H1 (cell line): ENCODE measurements around the gene NELL1. TPM values are rescaled to one million over a fixed set of nuclear protein-coding genes. Genes with fewer than 3 reads are reported as not detected.

Experiments used
- CTCF ChIA-PET: fragments of 300-600 bp; sonication (Branson Sonifier 250); formaldehyde crosslinking; loops from one replicate; lab custom pipeline; 2021; ENCODE audit not compliant: partially characterized antibody; lab: Charles Lee
- POLR2A ChIA-PET: fragments of 300-600 bp; sonication (Branson Sonifier 250); formaldehyde crosslinking; loops from one replicate; lab custom pipeline; 2021; ENCODE audit warnings: inconsistent platforms; ENCODE audit not compliant: partially characterized antibody; lab: Charles Lee
- DNase-seq, 2 experiments: peaks; one replicate each; pipeline versions ENCODE4 v3.0.0 to v3.0.0-alpha.2; 2010 to 2022; ENCODE audit warnings: low spot score in 2 of 2, low read depth in 1 of 2, mixed read lengths in 1 of 2
- FAIRE-seq: peaks from 2 replicates; lab custom pipeline; 2011; peaks lifted over from hg19 to GRCh38; lab: Jason Lieb, UNC
- H2AFZ ChIP-seq: 2 replicates; pipeline ENCODE4 v1.8.1; 2012; ENCODE audit warnings: low read length, inconsistent platforms
- H2AK5ac ChIP-seq: 2 replicates; pipeline ENCODE4 v1.6.1; 2013; ENCODE audit warnings: low read depth, low read length
- H2BK120ac ChIP-seq: replicated peaks from 2 replicates; pipeline ENCODE3; 2013; ENCODE audit warnings: low read depth, low read length, inconsistent platforms
- H2BK12ac ChIP-seq: 2 replicates; pipeline ENCODE4 v1.6.1; 2013; ENCODE audit warnings: low read depth, low read length
- H2BK15ac ChIP-seq: 2 replicates; pipeline ENCODE4 v1.6.1; 2013; ENCODE audit warnings: low read length
- H2BK20ac ChIP-seq: 2 replicates; pipeline ENCODE4 v1.6.1; 2013; ENCODE audit warnings: low read length
- H2BK5ac ChIP-seq: 2 replicates; pipeline ENCODE4 v1.6.1; 2013; ENCODE audit warnings: low read depth, low read length
- H3K14ac ChIP-seq: 2 replicates; pipeline ENCODE4 v1.6.1; 2013; ENCODE audit warnings: inconsistent platforms; ENCODE audit not compliant: insufficient read length
- H3K18ac ChIP-seq: 2 replicates; pipeline ENCODE4 v1.6.1; 2013; ENCODE audit warnings: low read length; ENCODE audit errors: extremely low read depth
- H3K23ac ChIP-seq: 2 replicates; pipeline ENCODE4 v1.6.1; 2013; ENCODE audit warnings: inconsistent platforms; ENCODE audit not compliant: insufficient read length
- H3K23me2 ChIP-seq: 2 replicates; pipeline ENCODE4 v1.6.1; 2013; ENCODE audit warnings: low read depth, low read length
- H3K27ac ChIP-seq: 2 replicates; pipeline ENCODE4 v1.6.1; 2011; ENCODE audit warnings: low read depth, low read length, inconsistent platforms
- H3K27me3 ChIP-seq, 4 experiments: replicated peaks in 1 of 4; 1 replicate in 1 of 4; 2 replicates in 3 of 4; pipeline versions ENCODE4 v1.6.1 to v1.8.1; 2011 to 2013; ENCODE audit warnings: low read length in 3 of 4, mild to moderate bottlenecking in 3 of 4, inconsistent platforms in 2 of 4, mixed read lengths in 2 of 4, moderate library complexity in 1 of 4; ENCODE audit not compliant: control insufficient read depth in 3 of 4, insufficient read depth in 3 of 4; ENCODE audit errors: extremely low read depth in 1 of 4
- H3K36me3 ChIP-seq, 4 experiments: 2 replicates each; pipeline versions ENCODE4 v1.6.1 to v1.8.1; 2011 to 2013; ENCODE audit warnings: mild to moderate bottlenecking in 4 of 4, low read length in 3 of 4, moderate library complexity in 2 of 4, control low read depth in 1 of 4, inconsistent platforms in 1 of 4; ENCODE audit not compliant: insufficient read depth in 4 of 4, control insufficient read depth in 2 of 4
- H3K4ac ChIP-seq: replicated peaks from 2 replicates; pipeline ENCODE3; 2013; ENCODE audit warnings: low read length, low read depth, mixed read lengths, inconsistent platforms; ENCODE audit not compliant: insufficient read length
- H3K4me1 ChIP-seq, 4 experiments: replicated peaks in 1 of 4; 1 replicate in 1 of 4; 2 replicates in 3 of 4; pipeline versions ENCODE4 v1.6.1 to v1.8.1; 2011 to 2013; ENCODE audit warnings: low read length in 3 of 4, inconsistent platforms in 2 of 4, mixed read lengths in 1 of 4; ENCODE audit not compliant: insufficient read depth in 4 of 4, control insufficient read depth in 3 of 4
- H3K4me2 ChIP-seq, 2 experiments: 2 replicates each; pipeline versions ENCODE4 v1.6.1 to v1.8.1; 2011 to 2013; ENCODE audit warnings: low read depth in 2 of 2, low read length in 2 of 2, control low read depth in 1 of 2, inconsistent platforms in 1 of 2, mild to moderate bottlenecking in 1 of 2; ENCODE audit not compliant: insufficient read depth in 1 of 2
- H3K4me3 ChIP-seq, 4 experiments: fragments of 200-600, 300-600 bp in 1 of 4; sonication (generic), shearing (Covaris generic), sonication (Bioruptor Twin) in 1 of 4; 2 replicates each; pipeline versions ENCODE4 v1.5.1 to v1.8.1; 2011 to 2016; ENCODE audit warnings: low read length in 4 of 4, low read depth in 3 of 4, control low read depth in 2 of 4, inconsistent platforms in 2 of 4, mild to moderate bottlenecking in 2 of 4, mixed read lengths in 1 of 4, moderate library complexity in 1 of 4; ENCODE audit not compliant: insufficient read depth in 2 of 4; ENCODE audit errors: extremely low read depth in 1 of 4
- H3K56ac ChIP-seq: replicated peaks from 2 replicates; pipeline ENCODE3; 2013; ENCODE audit warnings: low read depth, mild to moderate bottlenecking, mixed read lengths, low read length, inconsistent platforms; ENCODE audit not compliant: insufficient read length
- H3K79me1 ChIP-seq: 2 replicates; pipeline ENCODE4 v1.6.1; 2013; ENCODE audit warnings: low read depth, low read length, control low read depth
- H3K79me2 ChIP-seq, 2 experiments: 2 replicates each; pipeline versions ENCODE4 v1.6.1 to v1.8.1; 2012 to 2013; ENCODE audit warnings: low read length in 2 of 2, mild to moderate bottlenecking in 2 of 2, inconsistent platforms in 1 of 2; ENCODE audit not compliant: insufficient read depth in 2 of 2, control insufficient read depth in 1 of 2
- H3K9ac ChIP-seq, 4 experiments: replicated peaks in 1 of 4; 1 replicate in 1 of 4; 2 replicates in 3 of 4; pipeline versions ENCODE4 v1.6.1 to v1.8.1; 2011 to 2013; ENCODE audit warnings: low read depth in 3 of 4, low read length in 3 of 4, control low read depth in 2 of 4, mild to moderate bottlenecking in 2 of 4, moderate library complexity in 2 of 4, inconsistent platforms in 1 of 4; ENCODE audit errors: extremely low read depth in 1 of 4
- H3K9me3 ChIP-seq, 2 experiments: 2 replicates each; pipeline versions ENCODE4 v1.6.1 to v1.8.1; 2012 to 2013; ENCODE audit warnings: mild to moderate bottlenecking in 2 of 2, moderate library complexity in 2 of 2, control low read depth in 1 of 2, inconsistent platforms in 1 of 2, low read depth in 1 of 2, low read length in 1 of 2, mixed read lengths in 1 of 2; ENCODE audit not compliant: insufficient read depth in 2 of 2
- H4K20me1 ChIP-seq, 2 experiments: replicated peaks in 1 of 2; 2 replicates each; pipeline versions ENCODE3 to v1.8.1; 2011 to 2013; ENCODE audit warnings: inconsistent platforms in 2 of 2, low read length in 2 of 2, mild to moderate bottlenecking in 1 of 2; ENCODE audit not compliant: insufficient read depth in 2 of 2, control insufficient read depth in 1 of 2
- H4K5ac ChIP-seq: 2 replicates; pipeline ENCODE4 v1.6.1; 2013; ENCODE audit warnings: low read length, low read depth, mixed read lengths, inconsistent platforms; ENCODE audit not compliant: insufficient read length
- H4K8ac ChIP-seq: 2 replicates; pipeline ENCODE4 v1.8.0; 2013; ENCODE audit warnings: mild to moderate bottlenecking, moderate library complexity, low read length, inconsistent platforms; ENCODE audit not compliant: insufficient read depth; ENCODE audit errors: extremely low read depth
- H4K91ac ChIP-seq: replicated peaks from 2 replicates; pipeline ENCODE3; 2013; ENCODE audit warnings: low read length, mixed read lengths, inconsistent platforms; ENCODE audit not compliant: insufficient read length
- CBX5 ChIP-seq: fragments of 300-800, 300-1000 bp; sonication (generic); IDR thresholded peaks from 2 replicates; pipeline ENCODE4 v1.7.1; 2016; ENCODE audit warnings: antibody characterized with exemption, low read length, low read depth
- CHD2 ChIP-seq: IDR thresholded peaks from 2 replicates; pipeline ENCODE4 v1.6.1; 2012; ENCODE audit warnings: low read length, improper control_type of control experiment
- EP300 ChIP-seq, 2 experiments: IDR thresholded peaks; 1 replicate in 1 of 2; 2 replicates in 1 of 2; pipeline ENCODE4 v1.6.1; 2011 to 2012; ENCODE audit warnings: low read depth in 2 of 2, low read length in 2 of 2, mild to moderate bottlenecking in 2 of 2, borderline replicate concordance in 1 of 2, inconsistent platforms in 1 of 2, moderate library complexity in 1 of 2
- EZH2 ChIP-seq: fragments of 200-600 bp; sonication (generic); IDR thresholded peaks from 2 replicates; pipeline ENCODE4 v1.7.1; 2012; ENCODE audit warnings: low read depth, mild to moderate bottlenecking, moderate library complexity, low read length, inconsistent platforms; ENCODE audit not compliant: severe bottlenecking
- GTF2F1 ChIP-seq: IDR thresholded peaks from 2 replicates; pipeline ENCODE4 v1.6.1; 2012; ENCODE audit warnings: low read depth, low read length, improper control_type of control experiment, borderline replicate concordance
- JUND ChIP-seq: IDR thresholded peaks from 2 replicates; pipeline ENCODE4 v1.6.1; 2011; ENCODE audit warnings: mild to moderate bottlenecking, improper control_type of control experiment, low read length
- NANOG ChIP-seq: IDR thresholded peaks from 2 replicates; pipeline ENCODE4 v1.6.1; 2011; ENCODE audit warnings: low read length, low read depth, mild to moderate bottlenecking, inconsistent platforms; ENCODE audit not compliant: insufficient read depth, poor library complexity, severe bottlenecking
- TAF1 ChIP-seq: IDR thresholded peaks from 2 replicates; pipeline ENCODE4 v1.6.1; 2011; ENCODE audit warnings: mild to moderate bottlenecking, low read depth, low read length
- YY1 ChIP-seq: IDR thresholded peaks from 2 replicates; pipeline ENCODE4 v1.6.1; 2011; ENCODE audit warnings: low read depth, mild to moderate bottlenecking, low read length
- WGBS, 2 experiments: shearing (Covaris generic) in 1 of 2; methylation state at CpG; one replicate each; pipeline versions ENCODE4 v1.1.6 to v1.1.7; 2013 to 2015; ENCODE audit warnings: low lambda C conversion rate in 2 of 2, mixed read lengths in 2 of 2, inconsistent platforms in 1 of 2, low coverage in 1 of 2, missing lambda C conversion rate in 1 of 2; ENCODE audit not compliant: insufficient replicate concordance in 2 of 2, insufficient coverage in 1 of 2, insufficient read length in 1 of 2; ENCODE audit errors: extremely low coverage in 1 of 2, missing lambda C conversion rate in 1 of 2; 5-methylcytosine and 5-hydroxymethylcytosine counted together
- polyA plus RNA-seq, 7 experiments: library from polyadenylated mRNA; depleted of rRNA in 3 of 7; stranded (reverse) in 5 of 7; unstranded in 2 of 7; fragments of >200 nt in 5 of 7; fragments of 200-250 nt in 2 of 7; gene quantifications; 1 replicate in 5 of 7; 2 replicates in 1 of 7; 4 replicates in 1 of 7; pipeline versions ENCODE4 v1.2.1 to v1.2.3, GENCODE V29; 2011 to 2013; ENCODE audit warnings: missing spikeins in 2 of 7, mixed read lengths in 2 of 7
- total RNA-seq: library from RNA; stranded (reverse); fragmentation: NEBNext Ultra II Directional; extraction: Animal tissue kit (Norgen Biotek cat#: 25700); gene quantifications from 2 replicates; pipeline ENCODE4 v1.2.1, GENCODE V29; 2021
- TF ChIP-seq, protein P1 (sequence below): IDR thresholded peaks from 2 replicates; pipeline ENCODE4 v1.6.1; 2011; ENCODE audit warnings: low read length, improper control_type of control experiment

Gene NELL1
- total and polyA plus RNA-seq, 2 of the 8 experiments (the other 6 are each of a cell fraction or from before 2014, with no cell fraction given), result 0.21 TPM; not detected in 1

GRCh38 chr11:21541187-21541751 lies 871.9 kb downstream of the NELL1 start:
- Histone ChIP-seq H2BK120ac (no peak overlapping the region), H2AK5ac (no peak overlapping the region), H3K79me1 (no peaks in the 10 kb centered on the region), H2AFZ (no peak overlapping the region), H3K4me1 (no peaks in the 10 kb centered on the region), H3K23ac (no peak overlapping the region), H2BK20ac (no peak overlapping the region), H3K4ac (no peak overlapping the region), H4K20me1 (no peaks in the 10 kb centered on the region), H3K27ac (no peak overlapping the region), H2BK12ac (no peak overlapping the region), H3K4me3 (no peak overlapping the region), H3K56ac (no peak overlapping the region), H3K36me3 (no peaks in the 10 kb centered on the region), H3K9me3 (no peaks in the 10 kb centered on the region), H2BK15ac (no peak overlapping the region), H3K23me2 (no peaks in the 10 kb centered on the region), H3K27me3 (no peaks in the 10 kb centered on the region), H3K4me2 (no peak overlapping the region), H4K5ac (no peak overlapping the region), H3K79me2 (no peaks in the 10 kb centered on the region), H3K9ac (no peak overlapping the region), H3K18ac (no peak overlapping the region), H3K14ac (no peak overlapping the region), H4K91ac (no peak overlapping the region), H2BK5ac (no peak overlapping the region), H4K8ac (no peak overlapping the region)
- POLR2A ChIA-PET, result no interaction called here
- CTCF ChIA-PET, result no interaction called here
- no peak for FAIRE-seq
- DNase-seq, result no peak
- 86% methylated on average over 5 of the region's 5 CpGs; no CpG with 5 or more reads in 1 of the 2 experiments for WGBS, 2 experiments
- TF ChIP-seq JUND (no peak), GTF2F1 (no peak), NANOG (no peak), YY1 (no peak), EZH2 (no peak), CBX5 (no peak), EP300 (IDR thresholded peaks at IDR 0.05; ENCODE audit: borderline replicate concordance in 1 of 2, low read depth in 2 of 2, low read length in 2 of 2) (no peak), CHD2 (no peak), TAF1 (no peak)
- TF ChIP-seq, protein P1, sequence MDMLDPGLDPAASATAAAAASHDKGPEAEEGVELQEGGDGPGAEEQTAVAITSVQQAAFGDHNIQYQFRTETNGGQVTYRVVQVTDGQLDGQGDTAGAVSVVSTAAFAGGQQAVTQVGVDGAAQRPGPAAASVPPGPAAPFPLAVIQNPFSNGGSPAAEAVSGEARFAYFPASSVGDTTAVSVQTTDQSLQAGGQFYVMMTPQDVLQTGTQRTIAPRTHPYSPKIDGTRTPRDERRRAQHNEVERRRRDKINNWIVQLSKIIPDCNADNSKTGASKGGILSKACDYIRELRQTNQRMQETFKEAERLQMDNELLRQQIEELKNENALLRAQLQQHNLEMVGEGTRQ, result no peak
